ENCODE measurements around the gene LRMDA.

DNA sequence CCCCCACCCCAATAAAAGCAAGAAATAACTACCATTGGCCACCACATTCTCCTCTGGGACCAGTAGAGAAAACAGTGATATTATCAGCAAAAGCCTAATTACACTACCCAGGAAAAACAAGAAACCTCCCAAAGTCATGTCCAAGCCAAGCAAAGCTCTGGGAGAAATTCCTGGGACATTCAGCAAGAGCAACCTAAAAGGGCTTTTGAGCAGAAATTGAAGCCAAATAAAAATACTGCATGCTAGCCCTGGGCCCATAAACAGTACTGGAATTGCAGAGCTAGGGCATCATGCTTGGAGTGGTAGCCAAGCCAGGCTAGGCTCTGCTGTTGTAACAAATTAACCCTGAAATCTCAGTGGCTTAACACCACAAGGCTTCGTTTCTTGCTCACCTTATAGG, 347.9 kb downstream of the LRMDA start:
- no peak for TF ChIP-seq CTCF (IDR thresholded peaks at IDR 0.05)
- TF ChIP-seq POLR2A (IDR thresholded peaks at IDR 0.05): no peak
- TF ChIP-seq POLR2AphosphoS5 (IDR thresholded peaks at IDR 0.05): no peak
- no peak for TF ChIP-seq EP300 (IDR thresholded peaks at IDR 0.05)

Measured in sigmoid colon (tissue), 4 donors.